Chondrocyte (in vitro differentiated cells): ENCODE data around the gene TNFRSF14. TPM values are rescaled to one million over a fixed set of nuclear protein-coding genes. Genes with fewer than 3 reads are reported as not detected.

Source experiments
- DNase-seq: peaks from one replicate; pipeline ENCODE4 v3.0.0; 2021; ENCODE audit warnings: mixed read lengths, low spot score
- H3K27ac Mint-ChIP-seq: one replicate; pipeline ENCODE4 v1.8.0; 2021; ENCODE audit warnings: mild to moderate bottlenecking, moderate library complexity, mixed read lengths; ENCODE audit not compliant: unreplicated experiment
- H3K27me3 Mint-ChIP-seq: 2 replicates; pipeline ENCODE4 v1.8.0; 2021; ENCODE audit warnings: low read depth, mixed read lengths
- H3K36me3 Mint-ChIP-seq: 2 replicates; pipeline ENCODE4 v1.8.0; 2021; ENCODE audit warnings: low read depth, mixed read lengths
- H3K4me1 Mint-ChIP-seq: 2 replicates; pipeline ENCODE4 v1.8.0; 2021; ENCODE audit warnings: low read depth, mild to moderate bottlenecking, mixed read lengths
- H3K4me3 Mint-ChIP-seq: one replicate; pipeline ENCODE4 v1.8.0; 2021; ENCODE audit warnings: mild to moderate bottlenecking, moderate library complexity, mixed read lengths; ENCODE audit not compliant: unreplicated experiment
- H3K9me3 Mint-ChIP-seq: 2 replicates; pipeline ENCODE4 v1.8.0; 2021; ENCODE audit warnings: low read depth, mixed read lengths
- CTCF ChIP-seq: fragments of 200-600 bp; sonication (generic); IDR thresholded peaks from 2 replicates; pipeline ENCODE4 v1.5.0; 2021; ENCODE audit warnings: antibody characterized with exemption, mild to moderate bottlenecking, moderate library complexity
- total RNA-seq: library from RNA; stranded (reverse); gene quantifications from 3 replicates; pipeline ENCODE4 v1.2.1, GENCODE V29; 2021

The TNFRSF14 gene
- total RNA-seq, 1 donor from 2014 or later = 0.95 TPM

- no peaks in the 10 kb centered on the region for H3K9me3 Mint-ChIP-seq
- no peak for DNase-seq
- H3K27ac Mint-ChIP-seq = no peak overlapping the region
- no peaks in the 10 kb centered on the region for H3K4me1 Mint-ChIP-seq
- no peak overlapping the region for H3K4me3 Mint-ChIP-seq
- peaks cover 9% of the 10 kb centered on the region for H3K36me3 Mint-ChIP-seq
- TF ChIP-seq CTCF = no peak
- H3K27me3 Mint-ChIP-seq = no peaks in the 10 kb centered on the region
These were observed 46.6 kb upstream of the TNFRSF14 start for GRCh38 chr1:2509589-2509988.

GRCh38 chr1:2510366-2511155, 45.6 kb upstream of the TNFRSF14 start:
- H3K9me3 Mint-ChIP-seq = no peaks in the 10 kb centered on the region
- H3K4me1 Mint-ChIP-seq = no peaks in the 10 kb centered on the region
- peaks cover 9% of the 10 kb centered on the region for H3K36me3 Mint-ChIP-seq
- H3K27ac Mint-ChIP-seq = no peak overlapping the region
- no peak overlapping the region for H3K4me3 Mint-ChIP-seq
- no peak for DNase-seq
- no peak for TF ChIP-seq CTCF
- no peaks in the 10 kb centered on the region for H3K27me3 Mint-ChIP-seq

GRCh38 chr1:2512862-2513421, 43.2 kb upstream of the TNFRSF14 start:
- no peaks in the 10 kb centered on the region for H3K4me1 Mint-ChIP-seq
- no peak overlapping the region for H3K4me3 Mint-ChIP-seq

GRCh38 chr1:2513939-2514652, 42.1 kb upstream of the TNFRSF14 start:
- no peak overlapping the region for H3K27ac Mint-ChIP-seq

More at GRCh38 chr1:2512862-2513421, 43.2 kb upstream of the TNFRSF14 start:
- no peak overlapping the region for H3K27ac Mint-ChIP-seq
- peaks cover 10% of the 10 kb centered on the region for H3K36me3 Mint-ChIP-seq
- TF ChIP-seq CTCF = no peak
- no peak for DNase-seq
- H3K9me3 Mint-ChIP-seq = no peaks in the 10 kb centered on the region
- H3K27me3 Mint-ChIP-seq = no peaks in the 10 kb centered on the region

More at GRCh38 chr1:2513939-2514652, 42.1 kb upstream of the TNFRSF14 start:
- no peak for DNase-seq
- Mint-ChIP-seq H3K4me1 (no peaks in the 10 kb centered on the region), H3K36me3 (peaks cover 13% of the 10 kb centered on the region), H3K4me3 (no peak overlapping the region), H3K9me3 (no peaks in the 10 kb centered on the region), H3K27me3 (no peaks in the 10 kb centered on the region)
- no peak for TF ChIP-seq CTCF
